NCI-H1694 (cell line): ENCODE measurements around the gene PSMD12.
"Not testable (repeated sequence)": the region's sequence is repeated elsewhere in the genome, so short reads cannot be mapped to it uniquely, and the experiment has no call there.

Experiments
- DNase-seq: peaks from one replicate; lab custom pipeline; 2025; lab: John Stamatoyannopoulos, UW

Gene PSMD12

DNA sequence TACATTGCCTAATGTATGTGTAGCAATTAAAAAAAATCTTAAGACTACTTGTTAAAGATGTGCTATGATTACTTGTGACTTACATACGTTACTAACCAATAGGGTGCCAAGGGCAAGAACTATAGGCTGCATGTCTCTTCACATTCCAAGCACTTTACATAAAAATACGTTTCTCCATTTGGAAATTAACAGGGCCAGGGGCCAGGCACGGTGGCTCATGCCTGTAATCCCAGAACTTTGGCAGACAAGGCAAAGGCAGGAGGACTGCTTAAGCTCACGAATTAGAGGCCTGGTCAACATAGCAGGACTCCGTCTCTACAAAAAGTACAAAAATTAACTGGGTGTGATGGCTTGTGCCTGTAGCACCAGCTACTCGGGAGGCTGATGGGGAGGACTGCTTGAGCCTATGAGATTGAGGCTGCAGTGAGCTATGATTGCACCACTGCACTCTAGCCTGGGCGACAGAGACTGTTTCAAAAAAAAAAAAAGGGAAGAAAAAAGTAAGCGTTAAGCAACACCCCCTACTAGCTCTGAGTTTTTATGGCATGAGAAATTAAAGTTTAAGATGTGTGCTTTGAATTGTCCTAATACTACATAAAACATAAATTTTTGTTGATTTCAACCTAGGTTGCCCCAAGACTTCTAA is 12.3 kb downstream of the PSMD12 start:
- no peak for DNase-seq

DNA sequence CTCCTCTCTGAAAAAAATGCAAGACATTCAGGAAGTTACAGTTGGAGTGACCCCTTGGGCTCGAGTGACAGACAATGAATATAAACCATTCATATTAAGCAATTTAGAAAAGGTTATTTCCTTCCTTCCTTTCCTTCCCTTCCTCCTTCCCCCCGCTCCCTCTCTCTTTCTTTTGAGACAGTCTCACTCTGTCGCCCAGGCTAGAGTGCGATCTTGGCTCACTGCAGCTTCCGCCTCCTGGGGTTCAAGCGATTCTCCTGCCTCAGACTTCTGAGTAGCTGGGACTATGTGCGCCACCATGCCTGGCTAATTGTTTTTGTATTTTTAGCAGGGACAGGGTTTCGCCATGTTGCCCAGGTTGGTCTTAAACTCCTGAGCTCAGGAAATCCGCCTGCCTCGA is 13.2 kb downstream of the PSMD12 start:
- no peak for DNase-seq

DNA sequence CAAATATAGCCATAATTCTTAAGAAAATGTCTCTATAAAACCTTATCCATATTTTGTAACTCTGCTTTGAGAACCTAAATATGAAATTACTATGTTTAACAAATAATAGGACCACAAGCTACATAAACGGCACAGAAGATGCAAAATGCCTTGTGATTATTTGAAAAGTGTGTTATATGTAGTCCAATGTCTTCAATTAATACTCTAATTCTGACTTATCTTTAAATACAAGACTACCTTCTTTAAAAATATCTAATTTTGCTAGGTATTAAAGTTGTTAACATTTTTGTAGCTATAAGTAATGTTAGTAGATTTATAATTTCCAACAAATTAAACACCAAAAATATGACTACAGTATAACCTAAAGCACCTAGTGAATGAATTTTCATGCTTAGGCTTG is 17.0 kb downstream of the PSMD12 start:
- DNase-seq: no peak

DNA sequence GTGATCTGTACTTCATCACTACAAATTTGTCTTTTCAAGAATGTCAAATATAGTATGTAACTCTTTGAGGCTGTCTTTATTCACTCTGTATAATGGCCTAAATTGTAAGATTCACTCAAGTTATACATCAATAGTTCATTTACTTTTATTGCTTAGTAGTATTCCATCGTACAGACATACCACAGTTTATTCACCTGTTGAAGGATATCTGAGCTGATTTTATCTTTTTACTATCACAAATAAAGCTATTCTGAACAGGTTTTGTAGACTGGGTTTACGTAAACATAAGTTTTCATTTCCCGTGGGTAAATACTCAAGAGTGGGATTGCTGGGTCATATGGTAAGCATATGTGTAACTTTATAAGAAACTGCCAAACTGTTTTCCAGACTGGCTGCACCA is 18.6 kb downstream of the PSMD12 start:
- no peak for DNase-seq

DNA sequence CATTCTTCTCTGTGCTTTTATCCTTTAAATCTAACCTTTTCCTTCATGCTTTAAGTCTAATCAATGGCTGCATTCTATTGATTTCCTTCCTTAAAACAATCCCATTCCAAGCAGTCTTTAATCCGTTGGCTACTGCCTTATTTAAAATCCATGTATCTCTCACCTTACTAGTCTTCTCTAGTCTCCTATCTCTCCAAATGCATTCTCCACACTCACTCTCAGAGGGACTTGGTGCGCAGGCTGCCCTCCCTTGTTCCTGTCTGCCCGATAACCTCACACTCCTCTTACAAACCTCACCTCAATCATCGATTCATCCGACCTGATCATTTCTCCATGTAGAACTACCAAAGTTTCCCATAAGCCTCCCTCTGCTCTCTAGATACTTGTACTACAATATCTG is 23.1 kb downstream of the PSMD12 start:
- DNase-seq: no peak

DNA sequence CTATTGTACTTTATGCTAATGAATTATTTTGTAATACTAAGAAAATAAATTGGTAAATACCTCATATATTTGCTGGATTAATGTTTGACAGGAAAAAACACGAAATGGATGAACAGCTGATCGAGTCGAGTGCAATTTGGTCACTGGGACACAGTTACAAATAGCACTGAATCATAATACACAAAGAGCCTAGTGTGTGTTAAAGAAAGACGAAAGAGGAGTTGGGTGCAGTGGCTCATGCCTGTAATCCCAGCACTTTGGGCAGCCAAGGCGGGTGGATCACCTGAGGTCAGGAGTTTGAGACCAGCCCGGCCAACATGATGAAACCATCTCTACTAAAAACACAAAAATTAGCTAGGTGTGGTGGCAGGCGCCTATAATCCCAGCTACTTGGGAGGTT is 28.0 kb downstream of the PSMD12 start:
- not testable (repeated sequence) for DNase-seq

DNA sequence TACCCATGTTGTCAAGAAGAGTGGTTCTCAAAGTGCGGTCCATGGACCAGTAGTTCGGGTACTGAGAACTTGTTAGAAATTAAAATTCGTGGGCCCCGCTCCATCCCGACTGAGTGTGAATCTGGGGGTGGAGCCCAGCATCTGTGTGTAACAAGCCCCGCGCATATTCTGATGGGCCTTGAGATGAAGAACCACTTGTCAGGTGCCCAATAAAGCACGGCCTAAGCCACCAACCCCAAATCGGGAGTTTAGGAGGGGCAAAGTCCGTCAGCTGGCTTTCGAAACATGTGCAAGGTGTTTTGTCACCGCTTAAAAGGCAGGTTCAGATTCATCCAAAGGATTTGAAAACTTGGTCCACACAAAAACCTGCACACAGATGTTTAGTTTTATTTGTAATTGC is 29.5 kb downstream of the PSMD12 start:
- DNase-seq: no peak

DNA sequence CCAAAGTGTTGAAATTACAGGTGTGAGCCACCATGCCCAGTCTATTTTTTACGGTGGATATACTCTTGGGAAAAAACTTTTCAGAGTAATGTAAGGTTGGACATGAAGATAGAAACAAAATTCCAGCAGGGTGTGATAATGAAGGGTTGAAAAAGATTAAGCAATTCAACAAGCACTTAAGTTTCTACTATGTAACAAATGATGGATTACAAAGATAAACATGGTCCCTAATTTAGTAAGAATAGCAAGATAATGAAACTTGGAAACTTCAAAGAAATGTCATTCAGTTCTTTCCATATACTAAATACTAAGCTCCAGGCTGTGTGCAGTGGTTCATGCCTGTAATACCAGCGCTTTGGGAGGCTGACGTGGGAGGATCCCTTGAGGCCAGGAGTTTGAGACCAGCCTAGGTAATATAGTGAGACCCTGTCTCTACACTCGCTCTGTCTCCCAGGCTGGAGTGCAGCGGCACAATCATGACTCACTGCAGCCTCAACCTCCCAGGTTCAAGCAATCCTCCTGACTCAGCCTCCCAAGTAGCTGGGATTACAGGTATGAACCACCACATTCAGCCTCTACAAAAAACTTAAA is 31.0 kb downstream of the PSMD12 start:
- no peak for DNase-seq

DNA sequence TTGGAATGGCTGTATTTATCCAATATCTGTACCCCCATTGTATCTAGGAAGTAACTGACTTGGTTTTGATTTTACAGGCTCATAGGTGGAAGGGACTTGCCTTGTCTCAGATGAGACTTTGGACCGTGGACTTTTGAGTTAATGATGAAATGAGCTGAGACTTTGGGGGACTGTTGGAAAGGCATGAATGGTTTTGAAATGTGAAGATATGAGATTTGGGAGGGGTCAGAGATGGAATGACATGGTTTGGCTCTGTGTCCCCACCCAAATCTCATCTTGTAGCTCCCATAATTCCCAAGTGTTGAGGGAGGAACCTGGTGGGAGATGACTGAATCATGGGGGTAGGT is 34.2 kb downstream of the PSMD12 start:
- not testable (repeated sequence) for DNase-seq

DNA sequence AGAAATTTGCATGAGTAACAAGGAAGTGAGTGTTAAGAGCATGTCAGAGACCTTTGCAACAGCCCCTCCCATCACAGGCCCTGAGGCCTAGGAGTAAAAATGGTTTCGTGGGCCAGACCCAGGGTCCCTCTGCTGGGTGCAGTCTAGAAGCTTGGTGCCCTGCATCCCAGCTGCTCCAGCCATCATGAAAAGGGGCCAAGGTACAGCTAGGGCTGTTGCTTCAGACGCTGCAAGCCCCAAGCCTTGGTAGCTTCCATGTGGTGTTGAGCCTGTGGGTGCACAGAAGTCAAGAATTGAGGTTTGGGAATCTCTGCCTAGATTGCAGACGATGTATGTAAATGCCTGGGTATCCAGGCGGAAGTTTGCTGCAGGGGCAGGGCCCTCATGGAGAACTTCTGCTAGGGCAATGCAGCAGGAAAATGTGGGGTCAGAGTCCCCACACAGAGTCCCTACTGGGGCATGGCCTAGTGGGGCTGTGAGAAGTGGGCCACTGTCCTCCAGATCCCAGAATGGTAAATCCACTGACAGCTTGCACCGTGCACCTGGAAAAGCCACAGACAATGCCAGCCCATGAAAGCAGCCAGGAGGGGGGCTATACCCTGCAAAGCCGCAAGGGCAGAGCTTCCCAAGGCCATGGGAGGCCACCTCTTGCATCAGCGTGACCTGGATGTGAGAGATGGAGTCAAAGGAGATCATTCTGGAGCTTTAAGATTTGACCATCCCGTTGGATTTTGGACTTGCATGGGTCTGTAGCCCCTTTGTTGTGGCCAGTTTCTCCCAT is 34.8 kb downstream of the PSMD12 start:
- not testable (repeated sequence) for DNase-seq

DNA sequence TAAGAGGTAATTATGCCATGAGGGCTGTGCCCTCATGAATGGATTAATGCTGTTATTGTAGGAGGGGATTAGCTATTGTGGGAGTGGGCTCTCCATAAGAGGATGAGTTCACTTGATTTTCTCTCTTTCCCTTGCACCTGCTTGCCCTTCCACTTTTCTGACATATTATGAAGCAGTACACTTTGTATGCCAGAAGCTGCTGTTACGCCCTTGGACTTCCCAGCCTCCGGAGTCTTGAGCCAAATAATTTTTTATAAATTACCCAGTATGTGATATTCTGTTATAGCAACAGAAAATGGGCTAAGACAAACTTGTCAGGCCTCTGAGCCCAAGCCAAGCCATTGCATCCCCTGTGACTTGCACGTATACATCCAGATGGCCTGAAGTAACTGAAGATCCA is 38.4 kb downstream of the PSMD12 start:
- no peak for DNase-seq

DNA sequence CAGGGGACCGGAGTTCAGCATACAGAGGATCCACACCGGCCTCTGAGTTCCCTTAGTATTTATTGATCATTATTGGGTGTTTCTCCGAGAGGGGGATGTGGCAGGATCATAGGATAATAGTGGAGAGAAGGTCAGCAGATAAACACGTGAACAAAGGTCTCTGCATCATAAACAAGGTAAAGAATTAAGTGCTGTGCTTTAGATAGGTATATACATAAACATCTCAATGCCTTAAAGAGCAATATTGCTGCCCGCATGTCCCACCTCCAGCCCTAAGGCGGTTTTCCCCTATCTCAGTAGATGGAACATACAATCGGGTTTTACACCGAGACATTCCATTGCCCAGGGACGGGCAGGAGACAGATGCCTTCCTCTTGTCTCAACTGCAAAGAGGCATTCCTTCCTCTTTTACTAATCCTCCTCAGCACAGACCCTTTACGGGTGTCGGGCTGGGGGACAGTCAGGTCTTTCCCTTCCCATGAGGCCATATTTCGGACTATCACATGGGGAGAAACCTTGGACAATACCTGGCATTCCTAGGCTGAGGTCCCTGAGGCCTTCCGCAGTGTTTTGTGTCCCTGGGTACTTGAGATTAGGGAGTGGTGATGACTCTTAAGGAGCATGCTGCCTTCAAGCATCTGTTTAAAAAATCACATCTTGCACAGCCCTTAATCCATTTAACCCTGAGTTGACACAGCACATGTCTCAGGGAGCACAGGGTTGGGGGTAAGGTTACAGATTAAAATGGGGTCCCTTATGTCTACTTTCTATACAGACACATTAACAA is 39.2 kb downstream of the PSMD12 start:
- not testable (repeated sequence) for DNase-seq

DNA sequence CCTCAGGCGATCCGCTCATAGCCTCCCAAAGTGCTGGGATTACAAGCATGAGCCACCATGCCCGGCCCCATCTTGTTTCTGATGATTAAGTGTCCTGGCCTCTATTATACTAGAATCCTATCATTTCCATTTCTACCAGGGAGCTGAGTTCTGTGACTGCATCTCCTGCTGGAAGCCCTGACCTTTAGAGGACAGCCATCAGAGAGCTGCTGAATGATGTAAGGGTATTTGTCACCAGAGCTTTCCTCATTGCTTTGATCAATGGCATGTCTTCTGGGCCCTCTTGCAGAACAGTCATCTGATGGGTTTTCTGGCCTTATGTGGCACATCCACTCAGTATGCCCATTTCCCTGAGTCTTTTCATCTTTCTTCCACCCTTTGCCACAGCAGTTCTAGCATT is 39.9 kb downstream of the PSMD12 start:
- no peak for DNase-seq

DNA sequence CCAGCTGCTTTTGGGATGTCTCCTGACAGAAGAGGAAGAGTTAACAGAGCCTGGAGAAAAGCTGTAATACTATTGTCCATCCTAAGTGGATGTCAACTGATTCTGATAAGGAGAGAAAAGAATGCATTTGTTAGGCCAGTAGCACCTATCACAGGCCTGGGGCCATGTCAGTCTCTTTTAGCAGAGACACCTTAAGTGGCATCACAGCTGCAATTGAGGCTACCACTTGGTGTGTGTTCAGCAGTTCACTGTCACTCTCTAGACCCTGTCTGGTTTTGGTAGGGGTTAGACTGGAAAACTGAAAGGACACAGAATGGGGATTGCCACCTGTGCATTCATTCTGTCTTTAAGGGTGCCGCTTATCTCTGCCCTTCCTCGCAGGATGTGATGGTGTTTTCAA is 42.0 kb downstream of the PSMD12 start:
- DNase-seq: no peak

DNA sequence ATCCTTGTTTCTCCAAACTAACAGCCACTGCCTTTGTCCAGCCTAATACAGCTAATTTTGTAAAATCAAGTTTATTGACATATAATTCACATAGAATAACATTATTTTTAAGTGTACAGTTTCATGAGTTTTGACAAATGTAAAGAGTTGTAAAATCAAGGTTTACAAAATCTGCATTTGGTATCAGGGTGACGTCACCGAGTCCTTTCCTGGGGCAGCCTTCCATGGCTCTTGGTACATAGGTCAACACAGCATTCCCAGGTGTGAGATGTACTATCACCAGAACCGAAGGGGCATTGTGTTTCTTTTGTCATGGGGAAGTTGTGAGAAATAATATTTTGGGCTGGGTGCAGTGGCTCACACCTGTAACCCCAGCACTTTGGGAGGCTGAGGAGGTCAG is 42.9 kb downstream of the PSMD12 start:
- DNase-seq: no peak

DNA sequence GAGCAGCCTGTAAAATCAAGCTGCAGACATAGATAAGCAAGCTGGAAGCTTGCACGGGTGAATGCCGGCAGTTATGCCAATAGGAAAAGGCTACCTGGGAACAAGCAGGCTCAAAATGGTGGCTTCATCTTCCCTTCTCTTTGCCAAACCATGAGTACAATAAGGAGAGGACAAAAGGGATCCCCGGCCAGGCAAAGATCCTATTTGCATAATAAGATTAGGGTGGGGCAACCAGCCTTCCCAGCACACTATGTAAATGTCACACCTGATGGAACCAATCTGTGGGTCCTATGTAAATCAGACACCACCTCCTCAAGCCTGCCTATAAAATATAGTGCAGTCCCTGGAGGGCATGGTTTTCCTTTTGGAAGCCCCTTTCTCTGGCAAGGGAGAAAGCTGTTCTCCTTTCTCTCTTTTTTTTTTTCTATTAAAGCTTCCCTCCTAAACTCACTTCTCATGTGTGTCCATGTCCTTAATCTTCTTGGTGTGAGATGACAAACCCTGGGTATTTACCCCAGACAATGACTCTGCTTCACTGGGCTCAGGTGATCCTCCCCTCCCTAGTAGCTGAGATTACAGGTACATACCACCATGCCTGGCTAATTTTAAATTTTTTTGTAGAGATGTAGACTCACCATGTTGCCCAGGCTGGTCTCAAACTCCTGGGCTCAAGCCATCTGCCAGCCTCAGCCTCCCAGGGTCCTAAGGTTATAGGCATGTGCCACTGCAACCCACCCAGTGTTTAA is 44.2 kb downstream of the PSMD12 start:
- no peak for DNase-seq

DNA sequence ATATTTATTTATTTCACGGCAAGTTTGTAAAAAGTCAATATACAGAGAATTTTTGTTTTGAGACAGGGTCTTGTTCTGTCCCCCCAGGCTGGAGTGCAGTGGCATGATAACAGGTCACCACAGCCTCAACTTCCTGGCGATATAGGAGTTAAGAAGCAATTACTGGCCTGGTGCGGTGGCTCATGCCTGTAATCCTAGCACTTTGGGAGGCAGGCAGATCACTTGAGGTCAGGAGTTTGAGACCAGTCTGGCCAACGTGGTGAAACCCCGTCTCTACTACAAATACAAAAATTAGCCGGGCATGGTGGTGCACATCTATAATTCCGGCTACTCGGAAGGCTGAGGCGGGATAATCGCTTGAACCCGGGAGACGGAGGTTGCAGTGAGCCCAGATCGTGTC is 44.9 kb downstream of the PSMD12 start:
- not testable (repeated sequence) for DNase-seq

DNA sequence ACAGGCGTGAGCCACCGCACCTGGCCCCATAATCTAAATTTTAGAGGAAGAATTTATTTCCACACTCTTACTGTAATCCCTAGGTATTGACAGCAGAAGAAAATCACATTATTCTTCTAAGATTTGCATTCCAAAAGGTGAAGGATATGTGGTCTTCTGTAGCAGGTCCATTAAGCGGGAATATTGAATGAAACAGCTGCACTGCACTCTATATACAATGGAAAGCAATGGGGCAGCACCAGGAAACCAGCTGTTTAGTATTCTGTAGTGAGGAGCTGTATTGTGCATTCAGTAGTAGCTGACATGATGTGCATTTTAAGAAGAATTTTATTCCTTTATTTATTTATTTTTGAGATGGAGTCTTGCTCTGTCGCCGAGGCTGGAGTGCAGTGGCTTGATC is 49.6 kb downstream of the PSMD12 start:
- DNase-seq: no peak

DNA sequence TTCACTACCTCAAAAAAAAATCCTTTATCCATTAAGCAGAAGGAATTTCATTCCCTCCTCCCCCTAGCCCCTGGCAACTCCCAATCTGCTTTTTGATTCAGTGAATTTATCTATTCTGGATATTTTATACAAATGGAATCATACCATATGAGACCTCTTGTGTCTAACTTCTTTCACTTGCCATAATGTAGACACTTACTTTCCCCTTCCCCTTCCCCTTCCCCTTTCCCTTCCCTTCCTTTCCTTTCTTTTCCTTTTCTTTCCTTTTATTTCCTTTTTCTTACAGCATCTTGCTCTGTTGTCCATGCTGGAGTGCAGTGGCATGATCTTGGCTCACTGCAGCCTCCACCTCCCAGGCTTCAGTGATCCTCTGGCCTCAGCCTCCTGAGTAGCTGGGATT is 50.5 kb downstream of the PSMD12 start:
- DNase-seq: no peak

DNA sequence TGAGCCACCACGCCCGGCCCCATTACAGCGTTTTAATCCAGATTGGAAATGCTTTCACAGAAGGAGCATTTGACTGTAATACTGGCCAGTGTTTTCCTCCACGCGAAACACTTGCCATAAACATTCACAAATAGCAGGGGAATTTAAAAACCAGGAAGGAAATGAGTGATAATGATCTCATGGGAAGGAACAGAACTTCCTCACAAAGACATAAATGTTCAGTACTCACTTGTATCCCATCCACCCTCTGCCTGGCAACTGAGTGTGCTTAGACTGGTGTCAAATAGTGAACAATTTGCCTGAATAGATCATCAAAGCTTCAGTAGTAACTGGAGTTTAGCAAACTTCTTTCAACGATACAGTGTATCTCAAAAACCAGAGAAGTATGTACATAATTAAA is 54.1 kb downstream of the PSMD12 start:
- no peak for DNase-seq

DNA sequence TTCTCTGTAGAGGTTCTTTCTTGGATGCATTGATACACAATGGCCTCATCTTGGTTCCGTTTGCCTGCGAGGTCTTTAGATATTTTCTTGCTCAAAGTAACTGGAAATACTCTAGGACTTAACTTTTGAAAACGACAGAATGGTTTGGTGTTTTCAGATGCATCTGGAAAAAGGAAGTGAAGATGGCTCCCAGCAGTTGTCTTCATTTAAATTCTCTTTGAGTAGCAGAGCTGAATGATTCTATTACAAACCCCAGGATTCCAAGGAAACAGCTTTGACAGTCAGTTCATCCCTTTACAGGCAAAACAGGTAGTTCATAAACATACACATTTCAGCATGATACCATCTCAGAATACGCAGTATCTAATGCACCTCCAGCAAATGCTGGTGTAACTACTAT is 54.8 kb downstream of the PSMD12 start:
- DNase-seq: no peak

DNA sequence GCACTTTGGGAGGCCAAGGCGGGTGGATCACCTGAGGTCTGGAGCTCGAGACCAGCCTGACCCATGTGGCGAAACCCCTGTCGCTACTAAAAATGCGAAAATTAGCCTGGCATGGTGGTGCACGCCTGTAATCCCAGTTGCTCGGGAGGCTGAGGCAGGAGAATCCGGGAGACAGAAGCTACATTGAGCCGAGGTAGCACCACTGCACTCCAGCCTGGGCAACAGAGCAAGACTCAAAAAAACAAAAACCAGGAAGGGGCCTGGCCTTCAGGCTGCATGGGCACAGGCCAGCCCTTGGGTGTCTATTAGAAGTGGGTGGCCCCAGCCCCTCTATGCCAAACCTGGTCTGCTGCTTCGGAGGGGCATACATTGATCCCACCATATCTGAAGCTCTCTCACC is 56.0 kb downstream of the PSMD12 start:
- DNase-seq: no peak
